CD4-positive, alpha-beta T cell treated with Interleukin-10 for 1 hour (primary cell): ENCODE measurements around the gene VEGFA.

Source experiments
- DNase-seq: peaks from one replicate; pipeline ENCODE4 v3.0.0-alpha.2; 2020

VEGFA gene

GRCh38 chr6:43826730-43827129, 56.7 kb downstream of the VEGFA start:
- DNase-seq, result no peak

DNA sequence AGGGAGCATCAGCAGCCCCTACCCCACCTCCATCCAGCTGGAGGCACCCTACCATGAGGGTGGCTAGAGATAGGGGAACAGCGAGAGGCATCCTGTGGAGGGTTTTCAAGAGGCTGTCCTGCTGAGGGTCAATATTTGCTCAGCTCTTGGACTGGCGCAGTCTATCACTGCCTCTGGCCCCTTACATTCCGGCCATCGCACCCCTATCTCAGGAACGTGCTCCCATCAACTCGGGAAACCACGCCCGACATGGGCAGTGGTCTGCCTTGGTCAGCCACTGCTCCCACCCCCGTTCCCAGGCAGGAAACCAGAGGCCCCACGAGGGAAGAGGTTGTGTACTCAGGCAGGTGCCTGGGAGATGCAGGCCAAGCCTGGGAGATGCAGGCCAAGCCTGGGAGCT, 57.9 kb downstream of the VEGFA start:
- no peak for DNase-seq

GRCh38 chr6:43828711-43829110, 58.7 kb downstream of the VEGFA start:
- no peak for DNase-seq

- DNase-seq, result no peak
These were observed 59.5 kb downstream of the VEGFA start for GRCh38 chr6:43829470-43829869.

GRCh38 chr6:43830775-43831174, 60.8 kb downstream of the VEGFA start:
- DNase-seq, result no peak

- DNase-seq, result no peak
These were observed 61.2 kb downstream of the VEGFA start for GRCh38 chr6:43831191-43831590.

GRCh38 chr6:43833223-43833995, 63.4 kb downstream of the VEGFA start:
- no peak for DNase-seq

GRCh38 chr6:43833996-43834390, 64.0 kb downstream of the VEGFA start:
- no peak for DNase-seq

DNA sequence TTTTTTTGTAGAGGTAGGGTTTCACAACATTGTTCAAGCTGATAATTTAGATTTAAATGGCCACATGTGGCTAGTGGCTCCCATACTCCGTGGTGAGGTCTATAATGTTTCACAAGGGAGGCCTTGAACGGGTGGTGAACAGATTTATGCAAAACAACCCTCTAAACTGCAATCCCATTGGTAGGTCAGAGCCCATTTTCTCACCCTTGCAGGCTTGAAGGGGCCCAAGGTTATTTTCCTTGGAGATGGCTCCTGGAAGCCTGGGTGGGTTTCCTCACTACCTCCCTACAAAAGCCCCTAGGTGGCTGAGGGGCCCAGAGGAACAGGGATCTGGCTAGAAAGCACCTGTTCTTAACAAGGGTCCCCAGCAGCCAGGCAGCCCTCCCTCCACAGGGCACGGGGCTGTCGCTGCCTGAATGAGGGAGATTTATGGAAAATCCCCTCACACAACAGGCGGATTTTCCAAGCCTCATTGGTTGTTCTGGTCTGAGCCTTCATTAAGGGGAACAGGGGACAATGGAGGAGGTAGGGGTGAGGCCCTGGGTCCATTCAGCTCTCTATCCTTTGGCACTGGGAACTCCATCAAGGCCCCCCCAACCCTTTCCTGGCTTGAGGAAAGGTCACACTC, 64.6 kb downstream of the VEGFA start:
- no peak for DNase-seq

- no peak for DNase-seq
These were observed 65.9 kb downstream of the VEGFA start for GRCh38 chr6:43835872-43836419.
